Keratinocyte (primary cell): ENCODE results near the gene SHISA5. TPM values are rescaled to one million over a fixed set of nuclear protein-coding genes. Genes with fewer than 3 reads are reported as not detected.

Experiments
- DNase-seq: peaks from one replicate; pipeline ENCODE4 v3.0.0-alpha.2; 2011; ENCODE audit warnings: low read depth, missing footprints, low spot score
- FAIRE-seq: peaks from 2 replicates; lab custom pipeline; 2011; peaks lifted over from hg19 to GRCh38; lab: Jason Lieb, UNC
- H2AFZ ChIP-seq: 2 replicates; pipeline ENCODE4 v1.6.0; 2012; ENCODE audit warnings: low read length, control low read depth, inconsistent platforms; ENCODE audit not compliant: control insufficient read depth
- H3K27ac ChIP-seq: 2 replicates; pipeline ENCODE4 v1.5.1; 2011; ENCODE audit warnings: low read length; ENCODE audit not compliant: control insufficient read depth, insufficient read depth
- H3K27me3 ChIP-seq: 3 replicates; pipeline ENCODE4 v1.6.0; 2011; ENCODE audit warnings: low read length; ENCODE audit not compliant: control insufficient read depth, insufficient read depth; ENCODE audit errors: extremely low read depth
- H3K36me3 ChIP-seq, 2 experiments: 2 replicates in 1 of 2; 3 replicates in 1 of 2; pipeline ENCODE4 v1.5.1; 2011; ENCODE audit warnings: low read length in 2 of 2, mild to moderate bottlenecking in 1 of 2; ENCODE audit not compliant: control insufficient read depth in 2 of 2, insufficient read depth in 2 of 2; ENCODE audit errors: extremely low read depth in 1 of 2
- H3K4me1 ChIP-seq: 3 replicates; pipeline ENCODE4 v1.5.1; 2011; ENCODE audit warnings: low read length; ENCODE audit not compliant: control insufficient read depth, insufficient read depth; ENCODE audit errors: extremely low read depth
- H3K4me2 ChIP-seq: 3 replicates; pipeline ENCODE4 v1.6.0; 2011; ENCODE audit warnings: low read depth, low read length; ENCODE audit not compliant: control insufficient read depth, insufficient read depth; ENCODE audit errors: extremely low read depth
- H3K4me3 ChIP-seq, 3 experiments: fragments of 200-600 bp in 1 of 3; sonication (generic) in 1 of 3; 2 replicates in 2 of 3; 3 replicates in 1 of 3; pipeline ENCODE4 v1.5.1; 2011 to 2016; ENCODE audit warnings: low read length in 3 of 3, mild to moderate bottlenecking in 3 of 3, control low read depth in 2 of 3, inconsistent platforms in 1 of 3, low read depth in 1 of 3, mixed read lengths in 1 of 3, mixed run types in 1 of 3, moderate library complexity in 1 of 3; ENCODE audit not compliant: control insufficient read depth in 2 of 3, insufficient read depth in 2 of 3; ENCODE audit errors: extremely low read depth in 1 of 3
- H3K79me2 ChIP-seq: 2 replicates; pipeline ENCODE4 v1.6.0; 2012; ENCODE audit warnings: low read length; ENCODE audit not compliant: control insufficient read depth, insufficient read depth
- H3K9ac ChIP-seq: 3 replicates; pipeline ENCODE4 v1.6.0; 2011; ENCODE audit warnings: low read length; ENCODE audit not compliant: control insufficient read depth, insufficient read depth; ENCODE audit errors: extremely low read depth
- H3K9me1 ChIP-seq: 3 replicates; pipeline ENCODE4 v1.6.0; 2011; ENCODE audit warnings: low read length; ENCODE audit not compliant: control insufficient read depth, insufficient read depth; ENCODE audit errors: extremely low read depth
- H3K9me3 ChIP-seq: 2 replicates; pipeline ENCODE4 v1.5.1; 2012; ENCODE audit warnings: low read depth, low read length; ENCODE audit not compliant: control insufficient read depth
- H4K20me1 ChIP-seq: 3 replicates; pipeline ENCODE4 v1.6.0; 2011; ENCODE audit warnings: low read length; ENCODE audit not compliant: control insufficient read depth, insufficient read depth; ENCODE audit errors: extremely low read depth
- EZH2 ChIP-seq: IDR thresholded peaks from one replicate; pipeline ENCODE4 v1.6.1; 2012; ENCODE audit warnings: inconsistent platforms, mild to moderate bottlenecking, low read length, moderate library complexity
- dilution Hi-C: fragments of 300-500 bp; cut with MboI; formaldehyde crosslinking; loops from one replicate; pipeline ENCODE4 v1.7.0; 2020; ENCODE audit warnings: low sequenced_read_pairs; ENCODE audit not compliant: extremely low pct_ligation_motif_present
- polyA plus RNA-seq, 5 experiments: library from polyadenylated mRNA; depleted of rRNA in 3 of 5; stranded (reverse) in 3 of 5; stranded (forward) in 1 of 5; unstranded in 1 of 5; fragments of >200 nt; gene quantifications; 1 replicate in 1 of 5; 2 replicates in 3 of 5; 3 replicates in 1 of 5; pipeline versions ENCODE4 v1.2.1 to v1.2.3, GENCODE V29; 2011 to 2012; ENCODE audit warnings: missing spikeins in 2 of 5, low read depth in 1 of 5, low replicate concordance in 1 of 5
- TF ChIP-seq, protein P1 (sequence below), 3 experiments: IDR thresholded peaks in 1 of 3; conservative IDR thresholded peaks in 1 of 3; optimal IDR thresholded peaks in 1 of 3; 2 replicates in 2 of 3; 3 replicates in 1 of 3; pipeline versions ENCODE3 to v1.5.1; 2011; ENCODE audit warnings: low read length in 3 of 3, mild to moderate bottlenecking in 3 of 3, moderate library complexity in 2 of 3, control low read depth in 1 of 3, inconsistent platforms in 1 of 3; ENCODE audit not compliant: insufficient read depth in 2 of 3; ENCODE audit errors: extremely low read depth in 1 of 3

Gene SHISA5
- polyA plus RNA-seq, 1 donor (not counting 4 experiments of a cell fraction or from before 2014, with no cell fraction given), result 94.4 TPM

DNA sequence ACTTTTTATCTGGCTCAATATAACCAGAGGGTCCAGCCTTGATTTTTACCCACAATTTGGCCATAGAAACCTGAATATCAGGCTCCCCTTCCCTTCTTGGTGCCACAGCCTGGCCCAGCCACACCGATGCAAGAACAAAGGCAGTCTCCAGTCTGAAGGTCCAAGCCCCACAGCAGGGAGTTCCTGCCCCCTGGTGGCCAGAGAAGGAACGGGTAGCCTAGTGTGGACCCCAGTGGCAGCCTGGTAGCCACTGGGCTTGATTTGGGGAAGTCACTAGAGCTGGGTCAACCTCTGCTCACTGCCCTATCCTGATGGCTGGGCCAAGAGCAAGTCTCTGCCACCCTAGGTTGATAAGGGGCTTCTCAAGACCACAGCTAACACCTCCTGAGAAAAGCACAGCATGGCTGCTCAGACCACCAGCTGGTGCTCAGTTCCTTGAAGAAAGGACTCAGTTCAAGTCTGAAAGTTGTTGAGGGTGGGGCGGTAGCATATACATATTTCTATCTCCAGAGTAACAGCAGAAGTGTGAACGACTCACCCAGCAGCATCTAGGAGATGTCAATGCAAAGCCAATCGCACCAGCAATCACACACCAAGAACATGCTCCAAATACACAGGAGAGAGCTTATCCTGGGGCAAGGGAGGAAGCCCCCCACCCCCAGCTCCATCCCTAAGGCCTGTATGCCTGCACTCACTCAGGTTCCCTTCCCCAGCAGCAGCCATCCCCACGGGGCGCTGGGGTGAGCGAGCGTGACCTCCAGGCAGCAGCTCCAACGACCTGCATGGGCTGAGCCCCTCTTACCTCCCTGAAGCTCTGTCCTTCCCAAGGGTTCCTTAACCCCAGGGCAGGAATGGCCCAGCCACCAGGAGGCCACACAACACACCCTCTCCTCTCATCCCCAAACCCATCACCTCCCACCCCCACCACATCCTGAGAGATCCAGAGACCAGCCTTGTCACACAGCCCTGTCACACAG, 45.0 kb upstream of the SHISA5 start:
- FAIRE-seq, result peak; percentile 73
- H3K36me3 ChIP-seq, result peaks cover 25 to 35% of the 10 kb centered on the region in 2 experiments
- H3K9ac ChIP-seq, result no peak overlapping the region
- H3K4me3 ChIP-seq, result no peak overlapping the region
- no peaks in the 10 kb centered on the region for H3K79me2 ChIP-seq
- TF ChIP-seq, protein P1, sequence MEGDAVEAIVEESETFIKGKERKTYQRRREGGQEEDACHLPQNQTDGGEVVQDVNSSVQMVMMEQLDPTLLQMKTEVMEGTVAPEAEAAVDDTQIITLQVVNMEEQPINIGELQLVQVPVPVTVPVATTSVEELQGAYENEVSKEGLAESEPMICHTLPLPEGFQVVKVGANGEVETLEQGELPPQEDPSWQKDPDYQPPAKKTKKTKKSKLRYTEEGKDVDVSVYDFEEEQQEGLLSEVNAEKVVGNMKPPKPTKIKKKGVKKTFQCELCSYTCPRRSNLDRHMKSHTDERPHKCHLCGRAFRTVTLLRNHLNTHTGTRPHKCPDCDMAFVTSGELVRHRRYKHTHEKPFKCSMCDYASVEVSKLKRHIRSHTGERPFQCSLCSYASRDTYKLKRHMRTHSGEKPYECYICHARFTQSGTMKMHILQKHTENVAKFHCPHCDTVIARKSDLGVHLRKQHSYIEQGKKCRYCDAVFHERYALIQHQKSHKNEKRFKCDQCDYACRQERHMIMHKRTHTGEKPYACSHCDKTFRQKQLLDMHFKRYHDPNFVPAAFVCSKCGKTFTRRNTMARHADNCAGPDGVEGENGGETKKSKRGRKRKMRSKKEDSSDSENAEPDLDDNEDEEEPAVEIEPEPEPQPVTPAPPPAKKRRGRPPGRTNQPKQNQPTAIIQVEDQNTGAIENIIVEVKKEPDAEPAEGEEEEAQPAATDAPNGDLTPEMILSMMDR (optimal IDR thresholded peaks at IDR 0.05 in 1 of 3, IDR thresholded peaks at IDR 0.05 in 1 of 3, conservative IDR thresholded peaks at IDR 0.05 in 1 of 3; ENCODE audit: extremely low read depth in 1 of 3, insufficient read depth in 2 of 3, low read length in 3 of 3), result peak; percentile 95 to 96 (median 96)
- no peak for TF ChIP-seq EZH2
- no peaks in the 10 kb centered on the region for H3K27me3 ChIP-seq
- DNase-seq, result no peak
- no peaks in the 10 kb centered on the region for H3K9me1 ChIP-seq
- dilution Hi-C loops, result no loop called here
- H3K9me3 ChIP-seq, result no peaks in the 10 kb centered on the region
- no peak overlapping the region for H3K27ac ChIP-seq
- H3K4me2 ChIP-seq, result no peak overlapping the region
- no peak overlapping the region for H2AFZ ChIP-seq
- H3K4me1 ChIP-seq, result no peaks in the 10 kb centered on the region
- H4K20me1 ChIP-seq, result no peaks in the 10 kb centered on the region

DNA sequence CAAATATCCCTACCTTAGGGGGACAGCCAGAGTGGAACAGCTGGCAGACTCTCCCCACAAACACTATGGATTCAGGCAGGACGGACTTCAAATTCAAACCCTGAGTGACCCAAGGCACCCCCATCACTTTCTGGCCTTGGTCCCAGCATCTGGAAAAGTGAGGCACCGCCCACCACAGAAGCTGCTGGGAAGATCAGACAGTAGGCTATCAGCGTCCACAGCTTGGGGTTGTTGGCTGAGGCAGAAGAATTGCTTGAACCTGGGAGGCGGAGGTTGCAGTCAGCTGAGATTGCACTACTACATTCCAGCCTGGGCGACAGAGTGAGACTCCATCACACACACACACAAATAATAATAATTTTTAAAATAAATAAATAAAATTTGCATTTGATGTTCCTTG, 44.2 kb upstream of the SHISA5 start:
- H3K4me2 ChIP-seq, result no peak overlapping the region
- peaks cover 26 to 30% of the 10 kb centered on the region in 2 experiments for H3K36me3 ChIP-seq
- no peak for FAIRE-seq
- H3K9ac ChIP-seq, result no peak overlapping the region
- dilution Hi-C loops, result no loop called here
- DNase-seq, result no peak
- H3K27ac ChIP-seq, result no peak overlapping the region
- no peaks in the 10 kb centered on the region for H3K4me1 ChIP-seq
- H4K20me1 ChIP-seq, result no peaks in the 10 kb centered on the region
- H3K9me3 ChIP-seq, result no peaks in the 10 kb centered on the region
- no peaks in the 10 kb centered on the region for H3K27me3 ChIP-seq
- H3K4me3 ChIP-seq, result no peak overlapping the region
- no peak for TF ChIP-seq EZH2
- TF ChIP-seq, protein P1 (optimal IDR thresholded peaks at IDR 0.05 in 1 of 3, IDR thresholded peaks at IDR 0.05 in 1 of 3, conservative IDR thresholded peaks at IDR 0.05 in 1 of 3; ENCODE audit: extremely low read depth in 1 of 3, insufficient read depth in 2 of 3, low read length in 3 of 3), result no peak
- H3K9me1 ChIP-seq, result no peaks in the 10 kb centered on the region
- no peaks in the 10 kb centered on the region for H3K79me2 ChIP-seq
- H2AFZ ChIP-seq, result no peak overlapping the region
